K562 (cell line): Measurements from ENCODE around the gene SLC25A18. TPM values are rescaled to one million over a fixed set of nuclear protein-coding genes. Genes with fewer than 3 reads are reported as not detected.

Experiments
- ATAC-seq: fragments of 200-7000 bp; cut with Tn5 transposase; 3 replicates; pipeline ENCODE4 v1.9.1; 2020; ENCODE audit warnings: moderate library complexity
- BruUV-seq: library from RNA; stranded (reverse); fragments of 400-500 nt; replicated peaks from 2 replicates; lab custom pipeline; 2021; lab: Mats Ljungman, UMichigan
- CTCF ChIA-PET: fragments of 300-600 bp; formaldehyde crosslinking; extraction: SDS; loops from one replicate; lab custom pipeline; 2021; ENCODE audit warnings: low intra/inter-chr PET ratio; lab: Yijun Ruan, JAX
- POLR2A ChIA-PET: fragments of 300-600, 350-650 bp; sonication (Branson Sonifier 250); formaldehyde crosslinking; extraction: SDS; loops from one replicate; lab custom pipeline; 2021; ENCODE audit warnings: antibody characterized with exemption, inconsistent platforms; lab: Yijun Ruan, JAX
- DNase-seq, 4 experiments: peaks; one replicate each; pipeline versions ENCODE4 v3.0.0 to v3.0.0-alpha.2; 2011 to 2018; ENCODE audit warnings: low spot score in 3 of 4, mixed read lengths in 3 of 4; ENCODE audit errors: extremely low read depth in 1 of 4
- FAIRE-seq: peaks from 2 replicates; lab custom pipeline; 2011; peaks lifted over from hg19 to GRCh38; lab: Jason Lieb, UNC
- H2AFZ ChIP-seq: 2 replicates; pipeline ENCODE4 v1.6.0; 2011; ENCODE audit warnings: low read depth, low read length, control low read depth, inconsistent platforms
- H3K27ac ChIP-seq: fragments of 200-600 bp; 3 replicates; pipeline ENCODE4 v1.8.0; 2011; ENCODE audit warnings: low read depth, mild to moderate bottlenecking, control low read depth, inconsistent platforms, low read length, moderate library complexity, mixed read lengths; ENCODE audit errors: extremely low read depth
- H3K27me3 ChIP-seq, 2 experiments: fragments of 300-600 bp in 1 of 2; 2 replicates in 1 of 2; 3 replicates in 1 of 2; pipeline versions ENCODE4 v1.6.0 to v1.8.0; 2011; ENCODE audit warnings: inconsistent platforms in 2 of 2, low read length in 2 of 2, mild to moderate bottlenecking in 1 of 2, mixed read lengths in 1 of 2, moderate library complexity in 1 of 2; ENCODE audit not compliant: control insufficient read depth in 2 of 2, insufficient read depth in 2 of 2
- H3K36me3 ChIP-seq: fragments of 300-600 bp; 3 replicates; pipeline ENCODE4 v1.8.0; 2011; ENCODE audit warnings: mild to moderate bottlenecking, low read length, inconsistent platforms; ENCODE audit not compliant: control insufficient read depth, insufficient read depth
- H3K4me1 ChIP-seq, 2 experiments: fragments of 200-600 bp in 1 of 2; replicated peaks in 1 of 2; 2 replicates in 1 of 2; 3 replicates in 1 of 2; pipeline versions ENCODE4 v1.5.1 to v1.8.0; 2011; ENCODE audit warnings: inconsistent platforms in 2 of 2, low read length in 2 of 2, mild to moderate bottlenecking in 1 of 2, mixed read lengths in 1 of 2, moderate library complexity in 1 of 2; ENCODE audit not compliant: control insufficient read depth in 2 of 2, insufficient read depth in 2 of 2
- H3K4me2 ChIP-seq: 2 replicates; pipeline ENCODE4 v1.6.1; 2011; ENCODE audit warnings: low read length, control low read depth, inconsistent platforms, mixed read lengths; ENCODE audit not compliant: insufficient read depth
- H3K4me3 ChIP-seq: fragments of 200-600 bp; sonication (generic), shearing (Covaris generic); 2 replicates; pipeline ENCODE4 v1.5.1; 2016; ENCODE audit warnings: control low read depth, inconsistent platforms
- H3K79me2 ChIP-seq: fragments of 200-600 bp; 3 replicates; pipeline ENCODE4 v1.8.0; 2011; ENCODE audit warnings: low read length, inconsistent platforms; ENCODE audit not compliant: control insufficient read depth, insufficient read depth
- H3K9ac ChIP-seq, 2 experiments: 2 replicates each; pipeline versions ENCODE4 v1.6.0 to v1.6.1; 2011; ENCODE audit warnings: low read depth in 2 of 2, low read length in 2 of 2, control low read depth in 1 of 2, inconsistent platforms in 1 of 2, mild to moderate bottlenecking in 1 of 2, mixed read lengths in 1 of 2; ENCODE audit not compliant: insufficient read depth in 1 of 2
- H3K9me1 ChIP-seq: one replicate; pipeline ENCODE4 v1.6.0; 2011; ENCODE audit warnings: inconsistent platforms, mild to moderate bottlenecking, low read length, moderate library complexity; ENCODE audit not compliant: control insufficient read depth, insufficient read depth
- H3K9me3 ChIP-seq: replicated peaks from 2 replicates; pipeline ENCODE4 v1.5.1; 2011; ENCODE audit warnings: low read depth, low read length, inconsistent platforms; ENCODE audit not compliant: control insufficient read depth, insufficient read depth
- H4K20me1 ChIP-seq: replicated peaks from 2 replicates; pipeline ENCODE4 v1.6.1; 2011; ENCODE audit warnings: low read length, inconsistent platforms, mixed read lengths; ENCODE audit not compliant: control insufficient read depth, insufficient read depth
- CBFA2T3 ChIP-seq: fragments of 450-650 bp; IDR thresholded peaks from 2 replicates; pipeline ENCODE4 v1.6.1; 2017
- CREB1 ChIP-seq, 2 experiments: sonication (generic) in 1 of 2; formaldehyde crosslinking in 1 of 2; IDR thresholded peaks; 2 replicates each; pipeline versions ENCODE4 v1.6.1 to v1.8.0; 2012 to 2022; ENCODE audit warnings: inconsistent platforms in 1 of 2, mild to moderate bottlenecking in 1 of 2, missing genetic modification reagents in 1 of 2, moderate library complexity in 1 of 2
- E2F1 ChIP-seq: sonication (generic); formaldehyde crosslinking; IDR thresholded peaks from 2 replicates; pipeline ENCODE4 v1.8.1; 2023; ENCODE audit warnings: mild to moderate bottlenecking, missing genetic modification reagents, moderate library complexity
- HNRNPK ChIP-seq: fragments of 200-400 bp; formaldehyde crosslinking; IDR thresholded peaks from one replicate; pipeline ENCODE4 v1.6.1; 2018; ENCODE audit warnings: mild to moderate bottlenecking, low read depth, low read length; ENCODE audit not compliant: poor library complexity, severe bottlenecking
- HNRNPUL1 ChIP-seq: fragments of 200-400 bp; formaldehyde crosslinking; IDR thresholded peaks from 2 replicates; pipeline ENCODE4 v1.6.1; 2017; ENCODE audit warnings: low read length
- LARP7 ChIP-seq: fragments of 450-650 bp; IDR thresholded peaks from 2 replicates; pipeline ENCODE4 v1.6.1; 2016
- POLR2H ChIP-seq: IDR thresholded peaks from 2 replicates; pipeline ENCODE4 v1.6.1; 2016; ENCODE audit warnings: missing genetic modification characterization, low read depth, mild to moderate bottlenecking, control low read depth, missing compliant biosample characterization, moderate library complexity
- RHOXF2B ChIP-seq: fragments of 250-450 bp; sonication (Bioruptor Pico); conservative IDR thresholded peaks from 2 replicates; pipeline ENCODE4 v1.5.1; 2021
- USF2 ChIP-seq: sonication (generic); formaldehyde crosslinking; IDR thresholded peaks from 2 replicates; pipeline ENCODE4 v1.5.0; 2020; ENCODE audit warnings: missing genetic modification reagents
- ZNF609 ChIP-seq: sonication (generic); formaldehyde crosslinking; IDR thresholded peaks from 2 replicates; pipeline ENCODE4 v1.8.1; 2023; ENCODE audit warnings: missing genetic modification reagents, mild to moderate bottlenecking, borderline replicate concordance
- ZNF639 ChIP-seq, 2 experiments: fragments of 200-800 bp in 1 of 2; sonication (Bioruptor generic) in 1 of 2; sonication (generic) in 1 of 2; formaldehyde crosslinking in 1 of 2; IDR thresholded peaks in 1 of 2; conservative IDR thresholded peaks in 1 of 2; 2 replicates each; pipeline versions ENCODE4 v1.5.0 to v1.6.1; 2016 to 2020; ENCODE audit warnings: missing compliant biosample characterization in 1 of 2, missing genetic modification characterization in 1 of 2, missing genetic modification reagents in 1 of 2
- WGBS: fragments of 100-300 bp; shearing (Covaris generic); methylation state at CpG from one replicate; pipeline ENCODE4 v1.1.6; 2016; ENCODE audit warnings: low coverage, mixed read lengths; ENCODE audit not compliant: insufficient coverage; ENCODE audit errors: missing lambda C conversion rate; 5-methylcytosine and 5-hydroxymethylcytosine counted together
- in situ Hi-C: fragments of 300-500 bp; cut with MboI; formaldehyde crosslinking; loops from 4 replicates; pipeline ENCODE4 v1.15.0; 2018; ENCODE audit warnings: inconsistent platforms, mixed read lengths
- intact Hi-C: fragments of 100-400 bp; cut with micrococcal nuclease; formaldehyde crosslinking; loops from 2 replicates; pipeline ENCODE4 v1.14.2; 2022
- polyA plus RNA-seq, 8 experiments: library from polyadenylated mRNA; depleted of rRNA in 4 of 8; stranded (reverse) in 5 of 8; unstranded in 3 of 8; fragments of >200 nt; fragmentation: Nextera tagmentation in 2 of 8; fragmentation: Illumina TruSeq in 1 of 8; extraction: Ambion mirVana in 2 of 8; extraction: Trizol in 1 of 8; gene quantifications; 2 replicates each; pipeline versions ENCODE4 v1.2.1 to v1.2.3, GENCODE V29; 2011 to 2014; ENCODE audit warnings: inconsistent platforms in 1 of 8, missing spikeins in 1 of 8
- total RNA-seq, 7 experiments: library from RNA; depleted of rRNA in 6 of 7; stranded (reverse); fragments of >200 nt in 6 of 7; fragmentation: Illumina TruSeq in 2 of 7; extraction: Trizol in 2 of 7; gene quantifications; 2 replicates each; pipeline versions ENCODE4 v1.2.1 to v1.2.3, GENCODE V29; 2011 to 2021; ENCODE audit warnings: low replicate concordance in 1 of 7

Gene SLC25A18
- total and polyA plus RNA-seq, 9 of the 15 experiments (the other 6 are each of a cell fraction or from before 2014, with no cell fraction given): 0.04 TPM; not detected in 8

GRCh38 chr22:17559188-17559587, 4.1 kb upstream of the SLC25A18 start (continued):
- no peak for TF ChIP-seq ZNF609 (CRISPR knock-in tag)

- Histone ChIP-seq H3K9me1 (no peaks in the 10 kb centered on the region), H3K9ac (no peak overlapping the region), H3K4me3 (no peak overlapping the region), H3K27ac (no peak overlapping the region), H3K4me2 (no peak overlapping the region), H3K79me2 (no peaks in the 10 kb centered on the region), H3K27me3 (peaks cover 32 to 43% of the 10 kb centered on the region in 2 experiments), H2AFZ (no peak overlapping the region), H3K4me1 (peaks cover 0 to 2% of the 10 kb centered on the region in 2 experiments; a peak in 1 of 5 replicates), H4K20me1 (no peaks in the 10 kb centered on the region), H3K9me3 (no peaks in the 10 kb centered on the region), H3K36me3 (no peaks in the 10 kb centered on the region)
- FAIRE-seq (no peak), ATAC-seq (no peak), DNase-seq (no peak)
- CTCF ChIA-PET: no interaction called here
- no TSS peak for BruUV-seq
- in situ Hi-C loops: no loop called here
- intact Hi-C loops: loop anchor here (2.0 to 5.0 kb wide), 2 partner anchors 75 to 158 kb away; partner anchors contain the start of gene BCL2L13
- POLR2A ChIA-PET: interaction anchor here (0.8 to 1.2 kb wide), 3 partner anchors 12 to 420 kb away, joined by 3 to 5 read pairs (median 4); no protein-coding TSS in a partner anchor
- WGBS: 26% methylated on average over 11 of the region's 11 CpGs
- TF ChIP-seq LARP7 (no peak), RHOXF2B (CRISPR knock-in tag) (no peak), CREB1 (IDR thresholded peaks at IDR 0.05) (no peak), CREB1 (CRISPR knock-in tag; IDR thresholded peaks at IDR 0.05) (no peak), CBFA2T3 (no peak), ZNF639 (CRISPR knock-in tag; conservative IDR thresholded peaks at IDR 0.05 in 1 of 2, IDR thresholded peaks at IDR 0.05 in 1 of 2) (no peak), HNRNPK (no peak), E2F1 (CRISPR knock-in tag) (no peak), USF2 (CRISPR knock-in tag) (no peak), POLR2H (tag) (no peak), HNRNPUL1 (no peak)
Measured at GRCh38 chr22:17563936-17564391, 666 bp downstream of the SLC25A18 start.
